Heart left ventricle (tissue), 13 donors: ENCODE measurements around the gene HDAC7.

ENCODE experiments used
- CTCF ChIP-seq, 12 donors: fragments of 200-600 bp; sonication (generic) in 4 of 12; IDR thresholded peaks; one replicate each; pipeline versions ENCODE4 v1.5.0 to v1.8.0; 2018 to 2022; ENCODE audit warnings: antibody characterized with exemption in 12 of 12, mild to moderate bottlenecking in 5 of 12
- POLR2A ChIP-seq, 2 donors: fragments of 450-650 bp; IDR thresholded peaks; one replicate each; pipeline ENCODE4 v1.6.1; 2017; ENCODE audit warnings: antibody characterized with exemption in 2 of 2, mild to moderate bottlenecking in 2 of 2, moderate library complexity in 2 of 2
- donor health status: ischemic (EF 13 %, LVEDD 7.1; RV severe dilation, severe dysfunction).
- donor health status: DM: no; HTN: yes; CAD: no.
- donor health status: DM: no; HTN: no; CAD: no.
- donor health status: ischemic (EF 25% LVEDD 6.9; RV normal size, moderate dysfunction).
- donor health status: ischemic (EF 25% LVEDD 5.7; RV mildly dilated, moderate dysfunction).
- donor health status: ischemic (EF 35%, LVEDD 5.7; RV mildly dilated, moderate dysfunction).
- donor health status: nonischemic (EF 11% LVEDD 7.7; RV severe dilation, severe dysfunction).
- donor health status: DM: yes; HTN: yes; CAD: no.
- donor health status: PGD.
- donor health status: ischemic (EF 29% LVEDD 5.4; RV normal size, mild dysfunction).
- donor health status: nonischemic (EF 23%, LVEDD 6.1; RV moderate dilation, normal function).

- TF ChIP-seq CTCF (IDR thresholded peaks at IDR 0.05) (no peak), POLR2A (IDR thresholded peaks at IDR 0.05) (no peak)
These were observed 24.7 kb upstream of the HDAC7 start for GRCh38 chr12:47844264-47845019.
